Loucy (cell line): ENCODE measurements around the gene CDKN2B-AS1.

Experiments used
- H2AFZ ChIP-seq: fragments of 200-600 bp; sonication (generic); 2 replicates; pipeline ENCODE4 v1.6.0; 2016; ENCODE audit warnings: antibody characterized with exemption, mild to moderate bottlenecking, low read length, moderate library complexity
- H3F3A ChIP-seq: fragments of 200-600 bp; 2 replicates; pipeline ENCODE4 v1.6.0; 2016; ENCODE audit warnings: antibody characterized with exemption, low read depth, mild to moderate bottlenecking
- H3K27me3 ChIP-seq: fragments of 200-600 bp; sonication (generic); 2 replicates; pipeline ENCODE4 v1.6.1; 2014; ENCODE audit warnings: low read length, mild to moderate bottlenecking; ENCODE audit not compliant: insufficient read depth, poor library complexity, severe bottlenecking
- H3K36me3 ChIP-seq: fragments of 200-600 bp; sonication (generic); 2 replicates; pipeline ENCODE4 v1.6.1; 2016; ENCODE audit warnings: low read length; ENCODE audit not compliant: insufficient read depth
- H3K4me1 ChIP-seq: fragments of 200-600 bp; sonication (generic); 2 replicates; pipeline ENCODE4 v1.5.1; 2014; ENCODE audit warnings: low read length, mild to moderate bottlenecking; ENCODE audit not compliant: insufficient read depth, poor library complexity, severe bottlenecking
- H3K4me2 ChIP-seq: fragments of 200-600 bp; sonication (generic); 2 replicates; pipeline ENCODE4 v1.6.0; 2014; ENCODE audit warnings: antibody characterized with exemption, low read length, low read depth, mild to moderate bottlenecking; ENCODE audit not compliant: poor library complexity, severe bottlenecking
- H3K4me3 ChIP-seq: fragments of 200-600 bp; sonication (generic); 2 replicates; pipeline ENCODE4 v1.5.1; 2014; ENCODE audit warnings: low read length, mild to moderate bottlenecking, mixed read lengths; ENCODE audit not compliant: poor library complexity, severe bottlenecking
- H3K79me2 ChIP-seq: fragments of 200-600 bp; sonication (generic); 2 replicates; pipeline ENCODE4 v1.6.1; 2014; ENCODE audit warnings: low read length; ENCODE audit not compliant: insufficient read depth
- H3K9ac ChIP-seq: fragments of 200-600 bp; sonication (generic); 2 replicates; pipeline ENCODE4 v1.6.0; 2014; ENCODE audit warnings: mild to moderate bottlenecking, low read depth, low read length, moderate library complexity; ENCODE audit not compliant: poor library complexity, severe bottlenecking
- H3K9me2 ChIP-seq: fragments of 200-600 bp; sonication (generic); replicated peaks from 2 replicates; pipeline ENCODE4 v1.6.1; 2016; ENCODE audit warnings: low read depth, low read length, mixed read lengths
- H3K9me3 ChIP-seq: fragments of 200-600 bp; sonication (generic); 2 replicates; pipeline ENCODE4 v1.6.1; 2014; ENCODE audit warnings: mild to moderate bottlenecking, antibody characterized with exemption, low read length, low read depth; ENCODE audit not compliant: insufficient read depth
- H4K20me1 ChIP-seq: fragments of 200-600 bp; sonication (generic); 2 replicates; pipeline ENCODE4 v1.6.0; 2014; ENCODE audit warnings: antibody characterized with exemption, low read length, mild to moderate bottlenecking; ENCODE audit not compliant: insufficient read depth, poor library complexity, severe bottlenecking
- CTCF ChIP-seq: fragments of 200-600 bp; sonication (generic); conservative IDR thresholded peaks from 2 replicates; pipeline ENCODE4 v1.5.1; 2014; ENCODE audit warnings: mild to moderate bottlenecking, antibody characterized with exemption, low read length
- EZH2phosphoT487 ChIP-seq: fragments of 200-600 bp; IDR thresholded peaks from 2 replicates; pipeline ENCODE4 v1.6.1; 2018; ENCODE audit warnings: antibody characterized with exemption, mild to moderate bottlenecking, moderate library complexity, borderline replicate concordance

Gene CDKN2B-AS1

GRCh38 chr9:22103685-22104575, 109.3 kb downstream of the CDKN2B-AS1 start:
- Histone ChIP-seq H3F3A (no peaks in the 10 kb centered on the region), H3K9me3 (no peaks in the 10 kb centered on the region), H3K4me3 (no peak overlapping the region), H3K27me3 (no peaks in the 10 kb centered on the region), H3K9me2 (no peaks in the 10 kb centered on the region), H4K20me1 (no peaks in the 10 kb centered on the region), H3K79me2 (no peaks in the 10 kb centered on the region), H2AFZ (no peak overlapping the region), H3K9ac (no peak overlapping the region), H3K4me1 (peaks cover 6% of the 10 kb centered on the region), H3K4me2 (no peak overlapping the region), H3K36me3 (no peaks in the 10 kb centered on the region)
- TF ChIP-seq EZH2phosphoT487 (no peak), CTCF (no peak)

GRCh38 chr9:22105005-22105722, 110.6 kb downstream of the CDKN2B-AS1 start:
- Histone ChIP-seq H3K9ac (no peak overlapping the region), H3K79me2 (no peaks in the 10 kb centered on the region), H3K4me3 (no peak overlapping the region), H3K4me1 (peaks cover 6% of the 10 kb centered on the region), H3K36me3 (no peaks in the 10 kb centered on the region), H4K20me1 (no peaks in the 10 kb centered on the region), H2AFZ (no peak overlapping the region), H3K27me3 (no peaks in the 10 kb centered on the region), H3K9me3 (no peaks in the 10 kb centered on the region), H3K9me2 (no peaks in the 10 kb centered on the region), H3F3A (no peaks in the 10 kb centered on the region), H3K4me2 (no peak overlapping the region)
- TF ChIP-seq CTCF: no peak
- TF ChIP-seq EZH2phosphoT487: no peak

GRCh38 chr9:22107202-22108045, 112.8 kb downstream of the CDKN2B-AS1 start:
- no peak overlapping the region for H3K4me2 ChIP-seq
- TF ChIP-seq EZH2phosphoT487: no peak
- no peaks in the 10 kb centered on the region for H3K27me3 ChIP-seq
- H3K9me2 ChIP-seq: no peaks in the 10 kb centered on the region
- peaks cover 6% of the 10 kb centered on the region for H3K4me1 ChIP-seq
- H3K36me3 ChIP-seq: no peaks in the 10 kb centered on the region
- no peak overlapping the region for H2AFZ ChIP-seq
- no peak overlapping the region for H3K9ac ChIP-seq
- H3F3A ChIP-seq: no peaks in the 10 kb centered on the region
- no peaks in the 10 kb centered on the region for H3K79me2 ChIP-seq
- H3K4me3 ChIP-seq: no peak overlapping the region
- H4K20me1 ChIP-seq: no peaks in the 10 kb centered on the region
- H3K9me3 ChIP-seq: no peaks in the 10 kb centered on the region
